Measurements from ENCODE around the gene RNASEH2B.
A peak's percentile ranks its signal among the peaks of the same experiment; 100 is the strongest.

Gene RNASEH2B

DNA sequence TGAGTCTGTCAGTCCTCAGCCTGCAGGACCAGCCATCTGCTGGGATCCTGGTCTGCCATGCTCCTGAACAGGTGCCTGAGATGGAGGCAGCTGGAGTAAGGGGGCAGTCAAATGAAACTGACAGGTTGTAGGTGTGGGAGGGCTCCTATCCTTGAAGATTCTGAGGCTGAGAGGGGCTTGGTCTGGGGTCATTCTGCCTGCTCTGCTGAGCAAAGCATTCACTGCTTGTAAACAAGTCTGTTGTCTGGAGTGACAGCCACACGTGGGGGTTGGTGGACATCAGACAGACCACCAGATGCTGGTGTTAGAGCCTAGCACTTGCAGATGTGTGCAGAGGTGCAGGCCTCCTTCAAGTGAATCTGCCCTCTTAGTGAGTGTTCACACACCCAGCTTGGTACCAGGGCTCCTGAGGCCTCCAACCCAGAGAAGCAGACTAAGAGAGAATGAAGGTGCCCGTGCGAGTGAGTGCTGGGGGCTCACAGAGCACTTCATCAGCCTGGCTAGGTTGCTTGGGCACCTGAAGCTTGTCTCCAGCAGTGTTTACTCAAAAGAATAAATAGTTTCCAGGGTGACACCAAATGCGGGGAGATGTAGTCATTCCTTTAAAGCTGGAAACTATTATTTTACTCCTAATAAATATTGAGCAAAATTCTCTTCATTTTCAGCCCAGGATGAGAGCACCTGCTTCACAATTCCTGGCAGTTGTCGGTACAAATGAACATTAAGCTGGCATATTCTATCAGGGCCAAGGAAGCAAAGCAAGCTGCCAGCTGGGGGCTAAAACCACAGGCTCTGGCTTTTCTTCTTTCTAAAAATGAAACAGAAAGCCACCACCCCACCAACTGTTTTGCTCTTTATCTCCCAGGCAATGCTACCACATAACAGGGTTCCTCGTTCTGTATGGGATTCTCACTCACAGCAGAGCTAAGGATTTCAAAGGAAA, 82.3 kb downstream of the RNASEH2B start:
- TF ChIP-seq, protein P1, sequence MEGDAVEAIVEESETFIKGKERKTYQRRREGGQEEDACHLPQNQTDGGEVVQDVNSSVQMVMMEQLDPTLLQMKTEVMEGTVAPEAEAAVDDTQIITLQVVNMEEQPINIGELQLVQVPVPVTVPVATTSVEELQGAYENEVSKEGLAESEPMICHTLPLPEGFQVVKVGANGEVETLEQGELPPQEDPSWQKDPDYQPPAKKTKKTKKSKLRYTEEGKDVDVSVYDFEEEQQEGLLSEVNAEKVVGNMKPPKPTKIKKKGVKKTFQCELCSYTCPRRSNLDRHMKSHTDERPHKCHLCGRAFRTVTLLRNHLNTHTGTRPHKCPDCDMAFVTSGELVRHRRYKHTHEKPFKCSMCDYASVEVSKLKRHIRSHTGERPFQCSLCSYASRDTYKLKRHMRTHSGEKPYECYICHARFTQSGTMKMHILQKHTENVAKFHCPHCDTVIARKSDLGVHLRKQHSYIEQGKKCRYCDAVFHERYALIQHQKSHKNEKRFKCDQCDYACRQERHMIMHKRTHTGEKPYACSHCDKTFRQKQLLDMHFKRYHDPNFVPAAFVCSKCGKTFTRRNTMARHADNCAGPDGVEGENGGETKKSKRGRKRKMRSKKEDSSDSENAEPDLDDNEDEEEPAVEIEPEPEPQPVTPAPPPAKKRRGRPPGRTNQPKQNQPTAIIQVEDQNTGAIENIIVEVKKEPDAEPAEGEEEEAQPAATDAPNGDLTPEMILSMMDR (conservative IDR thresholded peaks at IDR 0.05; ENCODE audit: low read length), result no peak
- no peak for DNase-seq (ENCODE audit: low read depth)
- H3K4me3 ChIP-seq (ENCODE audit: low read length), result no peak overlapping the region

- no peak overlapping the region for H3K4me3 ChIP-seq (ENCODE audit: low read length)
- no peak for DNase-seq (ENCODE audit: low read depth)
- TF ChIP-seq, protein P1 (conservative IDR thresholded peaks at IDR 0.05; ENCODE audit: low read length), result no peak
These were observed 83.8 kb downstream of the RNASEH2B start for GRCh38 chr13:50993371-50993770.

- DNase-seq (ENCODE audit: low read depth), result peak; percentile 79
- TF ChIP-seq, protein P1 (conservative IDR thresholded peaks at IDR 0.05; ENCODE audit: low read length), result no peak
- H3K4me3 ChIP-seq (ENCODE audit: low read length), result no peak overlapping the region
These were observed 84.3 kb downstream of the RNASEH2B start for GRCh38 chr13:50993934-50994333.

DNA sequence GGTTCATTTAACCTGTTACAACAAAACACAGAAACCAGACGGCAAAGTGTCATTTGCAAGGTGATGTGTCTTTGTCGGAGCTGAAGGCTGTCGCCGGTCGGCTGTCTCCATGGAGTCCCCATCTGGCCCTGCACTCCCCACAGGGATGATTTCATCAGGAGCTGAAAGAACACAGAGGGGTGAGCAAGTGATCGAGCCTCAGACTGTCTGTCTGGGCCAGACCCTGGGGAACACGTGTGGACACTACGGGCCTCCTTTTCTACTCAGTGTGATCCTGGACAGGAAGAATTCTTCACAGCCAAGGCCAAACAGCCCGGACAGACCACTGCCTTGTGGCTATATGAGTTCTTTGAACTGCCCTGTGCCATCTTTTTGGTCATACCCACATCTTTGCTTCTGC, 85.1 kb downstream of the RNASEH2B start:
- TF ChIP-seq, protein P1 (conservative IDR thresholded peaks at IDR 0.05; ENCODE audit: low read length), result no peak
- DNase-seq (ENCODE audit: low read depth), result no peak
- no peak overlapping the region for H3K4me3 ChIP-seq (ENCODE audit: low read length)

DNA sequence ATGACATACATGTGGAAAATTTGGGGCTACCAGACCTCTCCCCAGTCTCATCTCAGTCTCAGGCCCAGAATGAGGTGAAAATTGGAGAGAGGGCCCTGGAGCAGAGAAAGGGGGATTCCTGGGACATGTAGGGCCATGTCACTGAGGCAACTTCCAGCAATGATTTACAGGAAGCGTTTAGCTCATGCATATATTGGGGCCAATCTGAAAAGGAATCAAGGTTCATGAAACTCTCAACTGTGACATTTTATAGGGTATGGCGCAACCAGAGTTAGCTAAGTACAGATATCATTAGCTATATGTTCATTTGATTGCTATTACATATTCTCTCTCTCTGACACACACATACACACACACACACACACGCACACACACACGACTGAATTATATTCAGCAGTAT, 86.3 kb downstream of the RNASEH2B start:
- TF ChIP-seq, protein P1 (conservative IDR thresholded peaks at IDR 0.05; ENCODE audit: low read length), result no peak
- no peak overlapping the region for H3K4me3 ChIP-seq (ENCODE audit: low read length)
- no peak for DNase-seq (ENCODE audit: low read depth)

GRCh38 chr13:50998326-50998725, 88.7 kb downstream of the RNASEH2B start:
- H3K4me3 ChIP-seq (ENCODE audit: low read length), result no peak overlapping the region
- DNase-seq (ENCODE audit: low read depth), result no peak
- TF ChIP-seq, protein P1 (conservative IDR thresholded peaks at IDR 0.05; ENCODE audit: low read length), result no peak

GRCh38 chr13:50999641-51000040, 90.0 kb downstream of the RNASEH2B start:
- DNase-seq (ENCODE audit: low read depth), result no peak
- TF ChIP-seq, protein P1 (conservative IDR thresholded peaks at IDR 0.05; ENCODE audit: low read length), result no peak

More at GRCh38 chr13:50999641-51000040, 90.0 kb downstream of the RNASEH2B start:
- no peak overlapping the region for H3K4me3 ChIP-seq (ENCODE audit: low read length)

Data from AG10803 (cell line).